ENCODE measurements around the gene ELFN1.
A peak's percentile ranks its signal among the peaks of the same experiment; 100 is the strongest.

Gene ELFN1

GRCh38 chr7:1725199-1725690 is 55.2 kb downstream of the ELFN1 start:
- DNase-seq (ENCODE audit: low read depth in 2 of 2), result peak; percentile 17 to 24

- no peak for DNase-seq (ENCODE audit: low read depth in 2 of 2)
These were observed 55.9 kb downstream of the ELFN1 start for GRCh38 chr7:1725766-1726630.

GRCh38 chr7:1727079-1727478 is 57.0 kb downstream of the ELFN1 start:
- no peak for DNase-seq (ENCODE audit: low read depth in 2 of 2)

- no peak for DNase-seq (ENCODE audit: low read depth in 2 of 2)
These were observed 57.9 kb downstream of the ELFN1 start for GRCh38 chr7:1727812-1728570.

- DNase-seq (ENCODE audit: low read depth in 2 of 2), result no peak
These were observed 59.1 kb downstream of the ELFN1 start for GRCh38 chr7:1729183-1729582.

GRCh38 chr7:1729773-1730172 is 59.7 kb downstream of the ELFN1 start:
- no peak for DNase-seq (ENCODE audit: low read depth in 2 of 2)

- no peak for DNase-seq (ENCODE audit: low read depth in 2 of 2)
These were observed 62.0 kb downstream of the ELFN1 start for GRCh38 chr7:1732072-1732471.

GRCh38 chr7:1732645-1733044 is 62.6 kb downstream of the ELFN1 start:
- DNase-seq (ENCODE audit: low read depth in 2 of 2), result no peak

GRCh38 chr7:1733206-1733907 is 63.3 kb downstream of the ELFN1 start:
- no peak for DNase-seq (ENCODE audit: low read depth in 2 of 2)

GRCh38 chr7:1733908-1734730 is 64.0 kb downstream of the ELFN1 start:
- no peak for DNase-seq (ENCODE audit: low read depth in 2 of 2)

- no peak for DNase-seq (ENCODE audit: low read depth in 2 of 2)
These were observed 65.2 kb downstream of the ELFN1 start for GRCh38 chr7:1735262-1735661.

GRCh38 chr7:1735806-1736483 is 65.9 kb downstream of the ELFN1 start:
- no peak for DNase-seq (ENCODE audit: low read depth in 2 of 2)

- no peak for DNase-seq (ENCODE audit: low read depth in 2 of 2)
These were observed 66.4 kb downstream of the ELFN1 start for GRCh38 chr7:1736484-1736817.

- DNase-seq (ENCODE audit: low read depth in 2 of 2), result no peak
These were observed 66.8 kb downstream of the ELFN1 start for GRCh38 chr7:1736830-1737229.

- no peak for DNase-seq (ENCODE audit: low read depth in 2 of 2)
These were observed 67.4 kb downstream of the ELFN1 start for GRCh38 chr7:1737523-1737922.

GRCh38 chr7:1737956-1738355 is 67.9 kb downstream of the ELFN1 start:
- no peak for DNase-seq (ENCODE audit: low read depth in 2 of 2)

- DNase-seq (ENCODE audit: low read depth in 2 of 2), result no peak
These were observed 68.4 kb downstream of the ELFN1 start for GRCh38 chr7:1738511-1738910.

GRCh38 chr7:1738956-1739355 is 68.9 kb downstream of the ELFN1 start:
- no peak for DNase-seq (ENCODE audit: low read depth in 2 of 2)

- no peak for DNase-seq (ENCODE audit: low read depth in 2 of 2)
These were observed 69.5 kb downstream of the ELFN1 start for GRCh38 chr7:1739593-1739992.

GRCh38 chr7:1740214-1740613 is 70.1 kb downstream of the ELFN1 start:
- DNase-seq (ENCODE audit: low read depth in 2 of 2), result no peak

GRCh38 chr7:1741246-1741645 is 71.2 kb downstream of the ELFN1 start:
- no peak for DNase-seq (ENCODE audit: low read depth in 2 of 2)

All from fibroblast of skin of left quadriceps (primary cell).